A673 (cell line): ENCODE results near the gene LARGE1. TPM values are rescaled to one million over a fixed set of nuclear protein-coding genes. Genes with fewer than 3 reads are reported as not detected.

ENCODE experiments used
- BruUV-seq: library from RNA; stranded (reverse); fragments of 400-500 nt; replicated peaks from 2 replicates; lab custom pipeline; 2021; lab: Mats Ljungman, UMichigan
- CTCF ChIA-PET: fragments of 300-600 bp; sonication (Branson Sonifier 250); formaldehyde crosslinking; loops from one replicate; lab custom pipeline; 2022; ENCODE audit warnings: antibody characterized with exemption; lab: Charles Lee
- POLR2A ChIA-PET: fragments of 300-600 bp; sonication (Branson Sonifier 250); formaldehyde crosslinking; loops from one replicate; lab custom pipeline; 2022; ENCODE audit warnings: antibody characterized with exemption; ENCODE audit not compliant: low non-redundant PET; lab: Charles Lee
- DNase-seq: peaks from one replicate; pipeline ENCODE4 v3.0.0-alpha.2; 2015; ENCODE audit warnings: low spot score
- H3K27ac ChIP-seq: fragments of 200-600 bp; sonication (generic); 2 replicates; pipeline ENCODE4 v1.5.1; 2016; ENCODE audit warnings: mixed run types, low read depth, mild to moderate bottlenecking, mixed read lengths, antibody characterized with exemption, low read length; ENCODE audit not compliant: poor library complexity, severe bottlenecking
- H3K27me3 ChIP-seq: fragments of 200-600 bp; sonication (generic); replicated peaks from 2 replicates; pipeline ENCODE4 v1.6.1; 2017; ENCODE audit warnings: mixed run types, low read depth, mild to moderate bottlenecking, mixed read lengths, antibody characterized with exemption, low read length; ENCODE audit not compliant: insufficient read depth, poor library complexity
- H3K36me3 ChIP-seq: fragments of 200-600 bp; sonication (generic); 2 replicates; pipeline ENCODE4 v1.6.1; 2016; ENCODE audit warnings: mixed run types, mild to moderate bottlenecking, mixed read lengths, antibody characterized with exemption, low read length; ENCODE audit not compliant: insufficient read depth, poor library complexity, severe bottlenecking
- H3K4me1 ChIP-seq: fragments of 200-600 bp; sonication (generic); 2 replicates; pipeline ENCODE4 v1.6.1; 2017; ENCODE audit warnings: mixed run types, mild to moderate bottlenecking, mixed read lengths, antibody characterized with exemption, low read length; ENCODE audit not compliant: insufficient read depth, poor library complexity, severe bottlenecking
- H3K4me3 ChIP-seq: fragments of 200-600 bp; sonication (generic); 2 replicates; pipeline ENCODE4 v1.5.1; 2016; ENCODE audit warnings: low read depth, mixed run types, mild to moderate bottlenecking, mixed read lengths, low read length; ENCODE audit not compliant: poor library complexity, severe bottlenecking
- H3K9me3 ChIP-seq: fragments of 200-600 bp; sonication (generic); 2 replicates; pipeline ENCODE4 v1.6.1; 2016; ENCODE audit warnings: mixed run types, low read depth, mild to moderate bottlenecking, mixed read lengths, antibody characterized with exemption, low read length; ENCODE audit not compliant: poor library complexity, severe bottlenecking
- CTCF ChIP-seq: fragments of 300-800, 200-600 bp; sonication (generic); conservative IDR thresholded peaks from 2 replicates; pipeline ENCODE4 v1.5.1; 2017; ENCODE audit warnings: low read depth, mild to moderate bottlenecking, antibody characterized with exemption, low read length, moderate library complexity, mixed read lengths
- EZH2 ChIP-seq: fragments of 200-600 bp; sonication (generic); IDR thresholded peaks from 2 replicates; pipeline ENCODE4 v1.6.1; 2017; ENCODE audit warnings: borderline replicate concordance, low read depth, mild to moderate bottlenecking, mixed read lengths, antibody characterized with exemption, low read length; ENCODE audit not compliant: poor library complexity, severe bottlenecking
- intact Hi-C: fragments of 100-400 bp; cut with micrococcal nuclease; formaldehyde crosslinking; loops from one replicate; pipeline ENCODE4 v1.10.0; 2022; ENCODE audit not compliant: unreplicated experiment
- total RNA-seq: library from RNA; stranded (reverse); gene quantifications from 2 replicates; pipeline ENCODE4 v1.2.3, GENCODE V29; 2021

The LARGE1 gene
- total RNA-seq, 1 experiment from 2014 or later, result not detected

GRCh38 chr22:33821290-33821689 lies 99.0 kb downstream of the LARGE1 start:
- H3K27me3 ChIP-seq, result no peaks in the 10 kb centered on the region
- no peak for TF ChIP-seq EZH2
- no peak for TF ChIP-seq CTCF
- H3K9me3 ChIP-seq, result peaks cover 16% of the 10 kb centered on the region
- DNase-seq, result no peak
- BruUV-seq, result no TSS peak
- H3K27ac ChIP-seq, result no peak overlapping the region
- no peak overlapping the region for H3K4me3 ChIP-seq
- H3K36me3 ChIP-seq, result no peaks in the 10 kb centered on the region
- intact Hi-C loops, result no loop called here
- POLR2A ChIA-PET, result no interaction called here
- no peaks in the 10 kb centered on the region for H3K4me1 ChIP-seq
- CTCF ChIA-PET, result no interaction called here

- no peaks in the 10 kb centered on the region for H3K27me3 ChIP-seq
- peaks cover 16% of the 10 kb centered on the region for H3K9me3 ChIP-seq
- ChIA-PET CTCF (no interaction called here), POLR2A (no interaction called here)
- no peaks in the 10 kb centered on the region for H3K4me1 ChIP-seq
- H3K36me3 ChIP-seq, result no peaks in the 10 kb centered on the region
- intact Hi-C loops, result no loop called here
- H3K4me3 ChIP-seq, result no peak overlapping the region
- DNase-seq, result no peak
- no peak for TF ChIP-seq CTCF
- no peak for TF ChIP-seq EZH2
- no peak overlapping the region for H3K27ac ChIP-seq
- no TSS peak for BruUV-seq
Measured at GRCh38 chr22:33819743-33820142, 100.5 kb downstream of the LARGE1 start.

DNA sequence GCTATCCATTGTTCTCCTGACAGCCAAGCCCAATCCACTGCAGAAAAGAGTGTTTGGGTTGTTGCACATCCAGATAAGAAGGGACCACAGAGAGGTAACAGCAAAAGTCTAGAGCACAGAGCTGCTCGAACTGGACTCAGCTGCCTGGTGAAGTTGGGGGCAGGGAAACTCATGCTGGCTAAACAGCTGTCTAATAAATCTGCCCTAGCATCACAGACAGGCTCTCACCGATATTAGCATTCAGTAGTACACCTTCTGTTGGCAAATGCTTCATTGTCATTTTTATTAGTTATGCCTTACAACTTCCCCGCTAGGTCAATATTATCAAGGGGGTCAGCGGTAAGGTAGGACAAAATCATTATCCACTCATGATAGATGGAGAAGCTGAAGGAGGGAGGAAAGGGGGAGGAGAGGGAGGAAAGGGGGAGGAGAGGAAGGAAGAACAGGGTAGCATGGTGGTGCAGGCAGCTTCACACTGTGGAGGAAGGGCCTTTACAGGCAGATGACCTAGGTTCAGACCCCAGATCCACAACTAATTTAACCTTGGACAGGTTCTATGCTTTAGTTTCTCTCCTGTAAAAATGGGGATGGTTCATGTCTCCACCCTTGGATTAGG lies 102.7 kb downstream of the LARGE1 start:
- CTCF ChIA-PET, result no interaction called here

More for the DNA sequence above, 102.7 kb downstream of the LARGE1 start:
- Histone ChIP-seq H3K9me3 (peaks cover 26% of the 10 kb centered on the region), H3K27me3 (no peaks in the 10 kb centered on the region), H3K4me3 (no peak overlapping the region), H3K27ac (no peak overlapping the region), H3K36me3 (no peaks in the 10 kb centered on the region), H3K4me1 (no peaks in the 10 kb centered on the region)
- no TSS peak for BruUV-seq
- intact Hi-C loops, result no loop called here
- no peak for TF ChIP-seq EZH2
- TF ChIP-seq CTCF, result no peak
- DNase-seq, result no peak
- POLR2A ChIA-PET, result no interaction called here
